Prostate gland (tissue), 2 donors: ENCODE results near the gene STUM. TPM values are rescaled to one million over a fixed set of nuclear protein-coding genes. Genes with fewer than 3 reads are reported as not detected.

Source experiments
- DNase-seq: peaks from one replicate; pipeline ENCODE4 v3.0.0-alpha.2; 2019; ENCODE audit warnings: low spot score
- H3K27ac ChIP-seq, 2 donors: fragments of 200-600 bp; sonication (generic); 2 replicates each; pipeline ENCODE4 v1.5.1; 2017 to 2019
- H3K27me3 ChIP-seq: fragments of 200-600 bp; sonication (generic); replicated peaks from 2 replicates; pipeline ENCODE4 v1.5.1; 2019; ENCODE audit not compliant: insufficient read depth
- H3K36me3 ChIP-seq, 2 donors: fragments of 200-600 bp; sonication (generic); 1 replicate in 1 of 2; 2 replicates in 1 of 2; pipeline versions ENCODE4 v1.5.1 to v1.8.1; 2017 to 2019
- H3K4me1 ChIP-seq: fragments of 200-600 bp; sonication (generic); replicated peaks from 2 replicates; pipeline ENCODE4 v1.5.1; 2019
- H3K4me3 ChIP-seq, 2 donors: fragments of 200-600 bp; sonication (generic); 2 replicates each; pipeline ENCODE4 v1.5.1; 2017 to 2019
- H3K9me3 ChIP-seq: fragments of 200-600 bp; sonication (generic); 2 replicates; pipeline ENCODE4 v1.5.1; 2017
- POLR2A ChIP-seq: fragments of 450-650 bp; IDR thresholded peaks from one replicate; pipeline ENCODE4 v1.6.1; 2016; ENCODE audit warnings: antibody characterized with exemption, mild to moderate bottlenecking
- POLR2AphosphoS5 ChIP-seq: sonication (generic); formaldehyde crosslinking; IDR thresholded peaks from one replicate; pipeline ENCODE4 v1.6.1; 2017; ENCODE audit warnings: antibody characterized with exemption
- WGBS: methylation state at CpG from one replicate; pipeline ENCODE4 v1.1.5; 2018; 5-methylcytosine and 5-hydroxymethylcytosine counted together
- intact Hi-C: fragments of 100-400 bp; cut with DNase I; formaldehyde crosslinking; loops from one replicate; pipeline ENCODE4 v1.14.2; 2022
- total RNA-seq, 2 donors: library from RNA; depleted of rRNA; stranded (reverse); fragments of >200 nt; gene quantifications; one replicate each; pipeline ENCODE4 v1.1.0, GENCODE V29; 2016
- TF ChIP-seq, protein P1 (sequence below), 4 experiments: fragments of 200-600 bp in 2 of 4; fragments of 450-650 bp in 2 of 4; sonication (generic) in 2 of 4; IDR thresholded peaks; 1 replicate in 3 of 4; 2 replicates in 1 of 4; pipeline ENCODE4 v1.5.1; 2016 to 2019; ENCODE audit warnings: antibody characterized with exemption in 4 of 4, mild to moderate bottlenecking in 2 of 4, moderate library complexity in 2 of 4

The STUM gene
- total RNA-seq, 2 donors from 2014 or later, result 1.9 to 4.3 TPM

DNA sequence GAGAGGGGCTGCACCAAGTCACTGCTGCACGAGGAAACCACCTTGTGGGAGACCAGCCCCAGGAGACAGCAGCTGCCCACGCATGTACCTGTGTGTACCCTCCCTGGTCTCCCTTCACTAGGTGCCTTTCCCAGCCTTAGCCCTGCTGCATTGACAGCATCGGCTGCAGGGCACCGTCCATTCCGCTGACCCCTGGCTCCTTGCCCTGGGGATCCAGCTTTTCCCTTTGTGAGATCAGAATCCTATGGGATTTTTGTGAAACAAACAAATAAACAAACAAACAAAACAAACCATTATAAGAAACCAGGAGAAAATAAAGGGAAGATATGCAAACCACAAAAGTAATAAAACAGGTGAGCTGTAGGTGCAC, 2.1 kb downstream of the STUM start:
- DNase-seq, result no peak
- no peaks in the 10 kb centered on the region for H3K27me3 ChIP-seq
- H3K27ac ChIP-seq, result no peak overlapping the region
- TF ChIP-seq POLR2A, result no peak
- TF ChIP-seq, protein P1, sequence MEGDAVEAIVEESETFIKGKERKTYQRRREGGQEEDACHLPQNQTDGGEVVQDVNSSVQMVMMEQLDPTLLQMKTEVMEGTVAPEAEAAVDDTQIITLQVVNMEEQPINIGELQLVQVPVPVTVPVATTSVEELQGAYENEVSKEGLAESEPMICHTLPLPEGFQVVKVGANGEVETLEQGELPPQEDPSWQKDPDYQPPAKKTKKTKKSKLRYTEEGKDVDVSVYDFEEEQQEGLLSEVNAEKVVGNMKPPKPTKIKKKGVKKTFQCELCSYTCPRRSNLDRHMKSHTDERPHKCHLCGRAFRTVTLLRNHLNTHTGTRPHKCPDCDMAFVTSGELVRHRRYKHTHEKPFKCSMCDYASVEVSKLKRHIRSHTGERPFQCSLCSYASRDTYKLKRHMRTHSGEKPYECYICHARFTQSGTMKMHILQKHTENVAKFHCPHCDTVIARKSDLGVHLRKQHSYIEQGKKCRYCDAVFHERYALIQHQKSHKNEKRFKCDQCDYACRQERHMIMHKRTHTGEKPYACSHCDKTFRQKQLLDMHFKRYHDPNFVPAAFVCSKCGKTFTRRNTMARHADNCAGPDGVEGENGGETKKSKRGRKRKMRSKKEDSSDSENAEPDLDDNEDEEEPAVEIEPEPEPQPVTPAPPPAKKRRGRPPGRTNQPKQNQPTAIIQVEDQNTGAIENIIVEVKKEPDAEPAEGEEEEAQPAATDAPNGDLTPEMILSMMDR (IDR thresholded peaks at IDR 0.05), result no peak
- no peak for TF ChIP-seq POLR2AphosphoS5
- peaks cover 10% of the 10 kb centered on the region for H3K4me1 ChIP-seq
- intact Hi-C loops, result no loop called here
- H3K36me3 ChIP-seq, result no peaks in the 10 kb centered on the region
- H3K9me3 ChIP-seq, result no peaks in the 10 kb centered on the region
- no peak overlapping the region for H3K4me3 ChIP-seq
- WGBS, result 65% methylated on average over 5 of the region's 5 CpGs

DNA sequence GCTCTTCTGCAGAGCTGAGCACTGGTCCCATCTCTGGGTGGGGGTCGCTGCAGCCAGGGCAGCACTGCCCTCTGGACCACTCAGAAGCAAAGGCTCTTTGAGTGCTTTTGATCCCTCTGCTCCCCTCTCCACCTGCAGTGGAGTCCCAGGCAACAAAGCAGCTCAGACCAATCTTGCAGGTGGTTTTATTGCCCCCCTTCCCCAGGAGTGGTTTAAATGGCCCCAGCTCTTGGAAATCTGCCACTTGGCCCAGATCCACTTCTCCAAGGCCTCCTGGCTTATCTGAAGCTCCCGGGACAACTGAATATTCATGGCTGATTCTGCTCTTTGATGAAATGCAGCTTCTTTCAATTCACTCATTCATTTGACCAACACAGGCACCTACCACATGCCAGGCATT, 2.7 kb downstream of the STUM start:
- H3K27me3 ChIP-seq, result no peaks in the 10 kb centered on the region
- no peak for TF ChIP-seq POLR2A
- no peak for TF ChIP-seq POLR2AphosphoS5
- TF ChIP-seq, protein P1 (IDR thresholded peaks at IDR 0.05), result no peak
- WGBS, result 40% methylated on average over 2 of the region's 2 CpGs

DNA sequence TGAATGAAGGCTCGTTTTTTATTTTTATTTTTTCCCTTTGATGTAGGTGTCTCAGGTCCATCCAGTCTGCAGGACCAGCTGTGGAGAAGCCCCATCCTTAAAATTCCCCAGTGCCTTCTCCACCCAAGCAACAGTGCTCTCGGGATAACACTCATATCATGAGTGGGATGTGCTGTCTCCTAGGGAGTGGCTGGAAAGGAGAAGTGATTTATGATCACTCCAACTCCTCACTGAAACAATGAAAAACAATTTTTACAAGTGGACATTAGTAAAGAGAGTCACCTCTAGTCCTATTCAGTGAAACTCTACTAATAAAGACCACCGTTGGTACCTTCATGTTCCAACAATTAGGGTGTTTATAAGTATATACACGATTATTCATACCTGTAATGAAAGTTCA, 3.5 kb downstream of the STUM start:
- intact Hi-C loops, result no loop called here
- H3K27me3 ChIP-seq, result no peaks in the 10 kb centered on the region
- WGBS, result 69% methylated on average over 4 of the region's 4 CpGs

More for the DNA sequence above, 2.7 kb downstream of the STUM start:
- H3K4me3 ChIP-seq, result no peak overlapping the region
- no peaks in the 10 kb centered on the region for H3K9me3 ChIP-seq
- H3K27ac ChIP-seq, result no peak overlapping the region
- peaks cover 10% of the 10 kb centered on the region for H3K4me1 ChIP-seq
- DNase-seq, result no peak
- intact Hi-C loops, result no loop called here
- no peaks in the 10 kb centered on the region for H3K36me3 ChIP-seq

DNA sequence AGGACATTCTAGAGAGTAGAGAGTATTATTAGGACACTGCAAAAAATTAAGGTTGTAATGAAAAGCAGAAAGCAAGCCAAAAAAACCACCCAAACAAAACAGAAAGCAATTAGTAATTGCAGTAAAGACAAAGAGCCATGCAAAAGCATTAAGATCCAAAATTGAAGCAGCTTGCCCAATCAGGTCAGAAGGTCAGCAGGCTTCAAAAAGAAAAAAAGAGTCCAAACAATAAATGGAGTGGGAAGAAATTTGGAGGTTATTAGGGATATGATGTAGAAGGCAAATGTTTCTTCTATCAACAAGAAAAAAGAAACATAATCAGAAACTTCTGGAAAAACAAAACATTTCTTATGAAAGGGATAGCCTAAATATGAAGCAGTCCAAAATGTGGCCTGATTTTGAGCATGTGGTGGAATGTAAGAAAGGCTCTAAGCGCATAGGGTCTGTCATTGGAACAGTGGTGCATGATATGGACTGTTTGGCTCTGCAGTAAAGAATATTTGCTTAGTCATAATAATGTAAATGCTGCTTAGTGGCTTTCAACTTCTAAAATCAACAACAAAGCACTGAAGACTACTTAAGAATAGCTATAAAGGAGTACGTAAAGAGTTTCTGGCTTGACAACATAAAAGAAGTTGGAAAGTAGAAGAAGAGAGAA, 4.8 kb downstream of the STUM start:
- H3K27ac ChIP-seq, result no peak overlapping the region
- no peaks in the 10 kb centered on the region for H3K27me3 ChIP-seq
- peaks cover 10% of the 10 kb centered on the region for H3K4me1 ChIP-seq
- no peaks in the 10 kb centered on the region for H3K9me3 ChIP-seq
- WGBS, result 65% methylated on average over 2 of the region's 2 CpGs
- intact Hi-C loops, result no loop called here
- TF ChIP-seq, protein P1 (IDR thresholded peaks at IDR 0.05), result no peak
- no peak for TF ChIP-seq POLR2A
- TF ChIP-seq POLR2AphosphoS5, result peak; percentile 54
- no peak overlapping the region for H3K4me3 ChIP-seq
- DNase-seq, result no peak
- H3K36me3 ChIP-seq, result no peaks in the 10 kb centered on the region

More for the DNA sequence above, 3.5 kb downstream of the STUM start:
- TF ChIP-seq POLR2A (no peak), POLR2AphosphoS5 (no peak)
- TF ChIP-seq, protein P1 (IDR thresholded peaks at IDR 0.05), result no peak
- no peak for DNase-seq
- peaks cover 10% of the 10 kb centered on the region for H3K4me1 ChIP-seq
- H3K27ac ChIP-seq, result no peak overlapping the region
- H3K4me3 ChIP-seq, result no peak overlapping the region
- no peaks in the 10 kb centered on the region for H3K36me3 ChIP-seq
- H3K9me3 ChIP-seq, result no peaks in the 10 kb centered on the region

DNA sequence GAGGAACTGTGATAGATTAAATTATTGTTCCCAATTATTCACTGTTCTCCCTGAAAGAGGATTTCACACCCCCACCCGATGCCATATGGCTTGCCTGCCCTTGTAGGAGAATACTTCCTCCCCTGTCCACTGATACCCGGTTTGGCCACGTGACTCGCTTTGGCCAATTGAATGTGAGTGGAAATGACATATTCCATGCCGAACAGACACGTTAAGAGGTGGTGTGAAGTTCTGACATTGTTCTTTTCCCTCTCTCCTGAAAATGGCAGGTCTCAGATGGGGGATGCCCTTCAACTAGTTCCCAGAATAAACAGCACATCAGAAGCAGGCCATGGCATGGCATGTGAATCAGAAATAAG, 5.3 kb downstream of the STUM start:
- no peak for DNase-seq
- H3K27ac ChIP-seq, result no peak overlapping the region
- intact Hi-C loops, result no loop called here
- H3K36me3 ChIP-seq, result no peaks in the 10 kb centered on the region
- H3K9me3 ChIP-seq, result no peaks in the 10 kb centered on the region
- H3K4me3 ChIP-seq, result no peak overlapping the region
- 79% methylated on average over 6 of the region's 6 CpGs for WGBS
- peaks cover 9% of the 10 kb centered on the region for H3K4me1 ChIP-seq
- no peak for TF ChIP-seq POLR2AphosphoS5
- TF ChIP-seq POLR2A, result no peak
- TF ChIP-seq, protein P1 (IDR thresholded peaks at IDR 0.05), result no peak
- H3K27me3 ChIP-seq, result no peaks in the 10 kb centered on the region
